Liver (tissue), 9 donors: ENCODE results near the gene APBA2. TPM values are rescaled to one million over a fixed set of nuclear protein-coding genes. Genes with fewer than 3 reads are reported as not detected.

ENCODE experiments used
- DNase-seq: peaks from one replicate; pipeline ENCODE4 v3.0.0-alpha.2; 2017; ENCODE audit warnings: low spot score
- H3K27ac ChIP-seq, 2 donors: one replicate each; pipeline ENCODE4 v1.7.0; 2013; ENCODE audit warnings: inconsistent platforms in 2 of 2, low read length in 2 of 2, control low read depth in 1 of 2, low read depth in 1 of 2, mild to moderate bottlenecking in 1 of 2
- H3K27me3 ChIP-seq, 4 donors: one replicate each; pipeline versions ENCODE4 v1.6.1 to v1.7.0; 2013; ENCODE audit warnings: low read length in 3 of 4, inconsistent platforms in 1 of 4, mild to moderate bottlenecking in 1 of 4, moderate library complexity in 1 of 4; ENCODE audit not compliant: control insufficient read depth in 4 of 4, insufficient read depth in 4 of 4
- H3K36me3 ChIP-seq, 4 donors: one replicate each; pipeline versions ENCODE4 v1.6.1 to v1.7.0; 2013; ENCODE audit warnings: low read length in 3 of 4, mild to moderate bottlenecking in 3 of 4, low read depth in 1 of 4, moderate library complexity in 1 of 4; ENCODE audit not compliant: control insufficient read depth in 4 of 4, insufficient read depth in 3 of 4
- H3K4me1 ChIP-seq, 4 donors: one replicate each; pipeline versions ENCODE4 v1.6.1 to v1.7.0; 2013; ENCODE audit warnings: low read length in 3 of 4, mild to moderate bottlenecking in 3 of 4, moderate library complexity in 1 of 4; ENCODE audit not compliant: control insufficient read depth in 4 of 4, insufficient read depth in 4 of 4
- H3K4me3 ChIP-seq, 3 donors: one replicate each; pipeline versions ENCODE4 v1.6.1 to v1.7.0; 2013; ENCODE audit warnings: low read length in 3 of 3, control low read depth in 1 of 3, low read depth in 1 of 3, mild to moderate bottlenecking in 1 of 3
- H3K9ac ChIP-seq, 2 donors: one replicate each; pipeline ENCODE4 v1.7.0; 2013; ENCODE audit warnings: low read length in 2 of 2, mild to moderate bottlenecking in 2 of 2, moderate library complexity in 2 of 2, control low read depth in 1 of 2, low read depth in 1 of 2
- H3K9me3 ChIP-seq, 4 donors: one replicate each; pipeline versions ENCODE4 v1.6.1 to v1.7.0; 2013; ENCODE audit warnings: low read length in 3 of 4; ENCODE audit not compliant: control insufficient read depth in 4 of 4
- CTCF ChIP-seq: fragments of 150-350 bp; IDR thresholded peaks from 2 replicates; pipeline ENCODE4 v1.5.1; 2017; ENCODE audit warnings: improper control_type of control experiment, low read depth, low read length; ENCODE audit not compliant: missing input control
- EGR1 ChIP-seq, 2 donors: IDR thresholded peaks; 2 replicates each; pipeline ENCODE4 v1.6.1; 2016 to 2018; ENCODE audit warnings: antibody characterized with exemption in 2 of 2, low read depth in 2 of 2
- FOXA1 ChIP-seq: IDR thresholded peaks from 2 replicates; pipeline ENCODE4 v1.6.1; 2016; ENCODE audit warnings: antibody characterized with exemption
- FOXA2 ChIP-seq: IDR thresholded peaks from 2 replicates; pipeline ENCODE4 v1.6.1; 2016; ENCODE audit warnings: antibody characterized with exemption
- GABPA ChIP-seq, 2 donors: IDR thresholded peaks in 1 of 2; conservative IDR thresholded peaks in 1 of 2; 2 replicates each; pipeline ENCODE4 v1.6.1; 2016; ENCODE audit warnings: antibody characterized with exemption in 2 of 2, mild to moderate bottlenecking in 1 of 2, moderate library complexity in 1 of 2
- HNF4A ChIP-seq, 2 donors: conservative IDR thresholded peaks; 2 replicates each; pipeline ENCODE4 v1.6.1; 2016; ENCODE audit warnings: antibody characterized with exemption in 2 of 2, mild to moderate bottlenecking in 2 of 2
- HNF4G ChIP-seq: IDR thresholded peaks from 2 replicates; pipeline ENCODE4 v1.6.1; 2016; ENCODE audit warnings: antibody characterized with exemption
- JUND ChIP-seq, 2 donors: IDR thresholded peaks; 2 replicates each; pipeline ENCODE4 v1.6.1; 2016; ENCODE audit warnings: antibody characterized with exemption in 2 of 2
- MAX ChIP-seq: IDR thresholded peaks from 2 replicates; pipeline ENCODE4 v1.6.1; 2016; ENCODE audit warnings: antibody characterized with exemption
- NR2F2 ChIP-seq: IDR thresholded peaks from 2 replicates; pipeline ENCODE4 v1.6.1; 2016; ENCODE audit warnings: antibody characterized with exemption
- RAD21 ChIP-seq, 2 donors: IDR thresholded peaks; 2 replicates each; pipeline ENCODE4 v1.6.1; 2016; ENCODE audit warnings: antibody characterized with exemption in 2 of 2, mild to moderate bottlenecking in 2 of 2
- REST ChIP-seq: IDR thresholded peaks from 2 replicates; pipeline ENCODE4 v1.6.1; 2016; ENCODE audit warnings: antibody characterized with exemption, mild to moderate bottlenecking
- RXRA ChIP-seq, 2 donors: IDR thresholded peaks; 2 replicates each; pipeline ENCODE4 v1.6.1; 2017 to 2018; ENCODE audit warnings: antibody characterized with exemption in 2 of 2, mild to moderate bottlenecking in 1 of 2
- SP1 ChIP-seq: IDR thresholded peaks from 2 replicates; pipeline ENCODE4 v1.6.1; 2018; ENCODE audit warnings: antibody characterized with exemption, mild to moderate bottlenecking
- TAF1 ChIP-seq: conservative IDR thresholded peaks from 2 replicates; pipeline ENCODE4 v1.6.1; 2016; ENCODE audit warnings: antibody characterized with exemption, mild to moderate bottlenecking
- YY1 ChIP-seq: IDR thresholded peaks from 2 replicates; pipeline ENCODE4 v1.6.1; 2016; ENCODE audit warnings: antibody characterized with exemption, mild to moderate bottlenecking
- ZBTB33 ChIP-seq: IDR thresholded peaks from 2 replicates; pipeline ENCODE4 v1.6.1; 2016; ENCODE audit warnings: antibody characterized with exemption
- WGBS: extraction: QIAGEN DNeasy Blood & Tissue Kit; methylation state at CpG from one replicate; pipeline ENCODE4 v1.1.7; 2013; 5-methylcytosine and 5-hydroxymethylcytosine counted together
- polyA plus RNA-seq, 2 donors: library from polyadenylated mRNA; stranded (reverse) in 1 of 2; unstranded in 1 of 2; fragments of 200-250 nt in 1 of 2; fragments of >200 nt in 1 of 2; fragmentation: Nextera tagmentation in 1 of 2; extraction: Ambion mirVana in 1 of 2; gene quantifications; one replicate each; pipeline versions ENCODE4 v1.2.1 to v1.2.3, GENCODE V29; 2013 to 2015
- total RNA-seq, 2 donors: library from RNA; depleted of rRNA; stranded (reverse); fragments of >200 nt; gene quantifications; one replicate each; pipeline ENCODE4 v1.2.3, GENCODE V29; 2014
- donor health status: healthy.
- donor health status: healthy.
- donor health status: healthy.
- donor health status: healthy.
- donor health status: healthy.

APBA2 gene
- total and polyA plus RNA-seq, 4 donors = 0.38 to 2.9 (median 1.7) TPM

GRCh38 chr15:28900041-28900891 is 14.5 kb downstream of the APBA2 start:
- Histone ChIP-seq H3K27ac (no peak overlapping the region), H3K4me1 (no peaks in the 10 kb centered on the region), H3K36me3 (no peaks in the 10 kb centered on the region), H3K27me3 (peaks cover 0 to 2% (median 0%) of the 10 kb centered on the region in 4 donors), H3K9me3 (no peaks in the 10 kb centered on the region), H3K9ac (no peak overlapping the region), H3K4me3 (no peak overlapping the region)
- TF ChIP-seq FOXA1 (no peak), NR2F2 (no peak), FOXA2 (no peak), JUND (IDR thresholded peaks at IDR 0.05) (no peak), HNF4A (conservative IDR thresholded peaks at IDR 0.05) (no peak), EGR1 (IDR thresholded peaks at IDR 0.05; ENCODE audit: low read depth in 2 of 2) (no peak)
- no peak for DNase-seq
- 85% methylated on average over 18 of the region's 18 CpGs for WGBS

GRCh38 chr15:28900892-28901586 is 15.3 kb downstream of the APBA2 start:
- Histone ChIP-seq H3K36me3 (no peaks in the 10 kb centered on the region), H3K9me3 (no peaks in the 10 kb centered on the region), H3K9ac (no peak overlapping the region), H3K27ac (no peak overlapping the region), H3K4me3 (no peak overlapping the region), H3K27me3 (peaks cover 0 to 2% (median 0%) of the 10 kb centered on the region in 4 donors), H3K4me1 (no peaks in the 10 kb centered on the region)
- DNase-seq = no peak
- 92% methylated on average over 13 of the region's 13 CpGs for WGBS
- no peak for TF ChIP-seq YY1
- TF ChIP-seq RXRA (IDR thresholded peaks at IDR 0.05) = no peak
- TF ChIP-seq EGR1 (IDR thresholded peaks at IDR 0.05; ENCODE audit: low read depth in 2 of 2) = no peak
- no peak for TF ChIP-seq TAF1
- no peak for TF ChIP-seq FOXA1
- TF ChIP-seq HNF4G = no peak
- TF ChIP-seq FOXA2 = no peak
- TF ChIP-seq GABPA (IDR thresholded peaks at IDR 0.05 in 1 of 2, conservative IDR thresholded peaks at IDR 0.05 in 1 of 2) = no peak
- TF ChIP-seq RAD21 (IDR thresholded peaks at IDR 0.05) = no peak
- no peak for TF ChIP-seq REST
- TF ChIP-seq CTCF = no peak
- TF ChIP-seq MAX = no peak
- TF ChIP-seq JUND (IDR thresholded peaks at IDR 0.05) = no peak
- no peak for TF ChIP-seq SP1
- no peak for TF ChIP-seq HNF4A (conservative IDR thresholded peaks at IDR 0.05)
- no peak for TF ChIP-seq ZBTB33
